RWPE1 (cell line): Measurements from ENCODE around the gene TOX2.

ENCODE experiments used
- CTCF ChIA-PET: fragments of 350-600 bp; sonication (Branson Sonifier 250); formaldehyde crosslinking; extraction: SDS; loops from one replicate; lab custom pipeline; 2021; lab: Yijun Ruan, JAX
- POLR2A ChIA-PET: fragments of 400-600 bp; formaldehyde crosslinking; extraction: SDS; loops from one replicate; lab custom pipeline; 2020; ENCODE audit warnings: antibody characterized with exemption; ENCODE audit not compliant: low non-redundant PET; lab: Yijun Ruan, JAX
- DNase-seq: peaks from one replicate; pipeline ENCODE4 v3.0.0; 2012; ENCODE audit warnings: low spot score
- H3K27ac ChIP-seq: fragments of 450-650 bp; 2 replicates; pipeline ENCODE4 v1.5.1; 2017
- CTCF ChIP-seq: fragments of 450-650 bp; conservative IDR thresholded peaks from 2 replicates; pipeline ENCODE4 v1.5.1; 2017; ENCODE audit warnings: low read depth, mild to moderate bottlenecking

TOX2 gene

GRCh38 chr20:43973671-43974450 is 59.2 kb downstream of the TOX2 start:
- TF ChIP-seq CTCF = no peak
- ChIA-PET CTCF (interaction anchor here (0.5 to 1.2 kb wide), 3 partner anchors 8 to 216 kb away, joined by 3 read pairs; no protein-coding TSS in a partner anchor), POLR2A (no interaction called here)
- DNase-seq = no peak
- peak overlapping the region; percentile 66 for H3K27ac ChIP-seq

- ChIA-PET CTCF (interaction anchor here (0.6 to 1.0 kb wide), 3 partner anchors 51 to 180 kb away, joined by 3 to 4 read pairs (median 3); no protein-coding TSS in a partner anchor), POLR2A (interaction anchor here (0.7 kb wide), 1 partner anchor 40 kb away, joined by 4 read pairs; no protein-coding TSS in a partner anchor)
- TF ChIP-seq CTCF = no peak
- peak overlapping the region; percentile 66 for H3K27ac ChIP-seq
- DNase-seq = peak; percentile 46
Measured at GRCh38 chr20:43974695-43975094, 60.0 kb downstream of the TOX2 start.

- POLR2A ChIA-PET = interaction anchor here (0.7 kb wide), 1 partner anchor 41 kb away, joined by 4 read pairs; no protein-coding TSS in a partner anchor
- no peak for TF ChIP-seq CTCF
- DNase-seq = peak; percentile 97
- H3K27ac ChIP-seq = peak overlapping the region; percentile 66
- CTCF ChIA-PET = interaction anchor here (1.0 kb wide), 2 partner anchors 50 to 180 kb away, joined by 3 to 4 read pairs; no protein-coding TSS in a partner anchor
Measured at GRCh38 chr20:43975096-43975768, 60.6 kb downstream of the TOX2 start.

GRCh38 chr20:43976547-43976946 is 61.9 kb downstream of the TOX2 start:
- CTCF ChIA-PET = interaction anchor here (0.7 kb wide), 1 partner anchor 293 kb away, joined by 3 read pairs; no protein-coding TSS in a partner anchor
- no peak for DNase-seq
- POLR2A ChIA-PET = no interaction called here

GRCh38 chr20:43977252-43977651 is 62.6 kb downstream of the TOX2 start:
- H3K27ac ChIP-seq = no peak overlapping the region
- POLR2A ChIA-PET = no interaction called here
- TF ChIP-seq CTCF = no peak
- DNase-seq = no peak
- CTCF ChIA-PET = interaction anchor here (1.0 kb wide), 1 partner anchor 95 kb away, joined by 3 read pairs; no protein-coding TSS in a partner anchor

More at GRCh38 chr20:43976547-43976946, 61.9 kb downstream of the TOX2 start:
- TF ChIP-seq CTCF = no peak
- H3K27ac ChIP-seq = no peak overlapping the region

- no peak for TF ChIP-seq CTCF
- ChIA-PET CTCF (interaction anchor here (1.0 kb wide), 1 partner anchor 96 kb away, joined by 3 read pairs; no protein-coding TSS in a partner anchor), POLR2A (no interaction called here)
- no peak overlapping the region for H3K27ac ChIP-seq
- DNase-seq = no peak
Measured at GRCh38 chr20:43977962-43978361, 63.3 kb downstream of the TOX2 start.
